Subcutaneous adipose tissue (tissue), 4 donors: ENCODE results near the gene DHX29. TPM values are rescaled to one million over a fixed set of nuclear protein-coding genes. Genes with fewer than 3 reads are reported as not detected.

ENCODE experiments used
- total RNA-seq, 4 donors: library from RNA; depleted of rRNA; stranded (reverse); fragments of >200 nt; gene quantifications; one replicate each; pipeline ENCODE4 v1.1.0, GENCODE V29; 2016
- TF ChIP-seq, protein P1 (sequence below): fragments of 450-650 bp; IDR thresholded peaks from one replicate; pipeline ENCODE4 v1.5.1; 2016; ENCODE audit warnings: low read depth, mild to moderate bottlenecking, control low read depth, antibody characterized with exemption, moderate library complexity

The DHX29 gene
- total RNA-seq, 4 donors from 2014 or later = 21.3 to 39.5 (median 30.2) TPM

DNA sequence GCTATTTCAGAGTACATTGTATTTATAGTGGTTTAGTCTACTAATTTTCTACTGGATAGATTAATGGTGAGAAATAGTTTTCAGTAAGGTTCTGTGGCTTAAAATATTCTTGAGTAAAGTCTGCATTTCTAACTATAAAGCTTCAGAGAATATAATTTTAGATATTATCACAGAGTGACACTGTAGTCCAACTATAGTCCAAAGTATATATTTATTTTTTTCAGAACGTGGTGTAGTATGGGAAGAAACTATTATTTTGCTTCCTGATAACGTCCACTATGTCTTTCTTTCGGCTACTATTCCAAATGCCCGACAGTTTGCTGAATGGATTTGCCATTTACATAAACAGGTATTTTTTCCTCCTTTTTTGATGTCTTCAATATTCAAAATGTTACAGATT lies 35.6 kb upstream of the DHX29 start:
- TF ChIP-seq, protein P1, sequence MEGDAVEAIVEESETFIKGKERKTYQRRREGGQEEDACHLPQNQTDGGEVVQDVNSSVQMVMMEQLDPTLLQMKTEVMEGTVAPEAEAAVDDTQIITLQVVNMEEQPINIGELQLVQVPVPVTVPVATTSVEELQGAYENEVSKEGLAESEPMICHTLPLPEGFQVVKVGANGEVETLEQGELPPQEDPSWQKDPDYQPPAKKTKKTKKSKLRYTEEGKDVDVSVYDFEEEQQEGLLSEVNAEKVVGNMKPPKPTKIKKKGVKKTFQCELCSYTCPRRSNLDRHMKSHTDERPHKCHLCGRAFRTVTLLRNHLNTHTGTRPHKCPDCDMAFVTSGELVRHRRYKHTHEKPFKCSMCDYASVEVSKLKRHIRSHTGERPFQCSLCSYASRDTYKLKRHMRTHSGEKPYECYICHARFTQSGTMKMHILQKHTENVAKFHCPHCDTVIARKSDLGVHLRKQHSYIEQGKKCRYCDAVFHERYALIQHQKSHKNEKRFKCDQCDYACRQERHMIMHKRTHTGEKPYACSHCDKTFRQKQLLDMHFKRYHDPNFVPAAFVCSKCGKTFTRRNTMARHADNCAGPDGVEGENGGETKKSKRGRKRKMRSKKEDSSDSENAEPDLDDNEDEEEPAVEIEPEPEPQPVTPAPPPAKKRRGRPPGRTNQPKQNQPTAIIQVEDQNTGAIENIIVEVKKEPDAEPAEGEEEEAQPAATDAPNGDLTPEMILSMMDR = no peak

DNA sequence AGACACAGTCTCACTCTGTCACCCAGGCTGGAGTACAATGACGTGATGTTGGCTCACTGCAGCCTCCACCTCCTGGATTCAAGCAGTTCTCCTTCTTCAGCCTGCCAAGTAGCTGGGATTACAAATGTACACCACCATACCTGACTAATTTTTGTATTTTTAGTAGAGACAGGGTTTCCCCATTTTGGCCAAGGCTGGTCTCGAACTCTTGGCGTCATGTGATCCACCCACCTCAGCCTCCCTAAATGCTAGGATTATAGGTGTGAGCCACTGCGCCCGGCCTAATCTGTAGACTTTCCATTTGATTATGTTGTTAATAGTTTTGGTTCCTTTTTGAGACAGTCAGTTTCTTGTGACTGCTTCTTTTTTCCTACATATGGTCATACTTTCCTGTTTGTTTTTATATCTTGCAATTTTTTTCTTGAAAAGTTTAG lies 31.3 kb upstream of the DHX29 start:
- TF ChIP-seq, protein P1 = no peak

DNA sequence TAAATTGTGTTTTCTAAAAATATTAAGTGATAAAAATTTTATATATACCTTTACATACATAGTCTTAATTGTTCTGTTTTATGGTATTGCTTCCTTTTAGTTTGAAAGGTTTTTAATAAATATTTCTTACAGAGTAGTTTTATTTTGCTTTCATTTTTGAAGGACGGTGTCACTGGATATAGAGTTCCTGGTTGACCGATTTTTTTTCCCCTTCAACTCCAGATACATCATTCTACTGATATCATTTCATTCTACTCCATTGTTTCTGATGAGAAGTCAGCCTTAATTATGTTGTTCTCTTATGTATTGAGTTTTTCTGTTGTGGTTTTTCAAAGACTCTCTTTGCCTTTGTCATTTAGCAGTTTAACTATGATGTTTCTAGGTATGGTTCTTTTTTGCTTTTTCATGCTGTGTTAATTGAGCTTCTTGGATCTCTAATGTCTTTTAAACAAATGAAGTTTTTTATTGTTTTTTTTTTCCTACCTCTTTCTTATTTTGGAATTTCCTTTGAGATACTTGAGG lies 30.7 kb upstream of the DHX29 start:
- TF ChIP-seq, protein P1 = no peak

GRCh38 chr5:55333811-55334210 lies 26.3 kb upstream of the DHX29 start:
- TF ChIP-seq, protein P1 = no peak

DNA sequence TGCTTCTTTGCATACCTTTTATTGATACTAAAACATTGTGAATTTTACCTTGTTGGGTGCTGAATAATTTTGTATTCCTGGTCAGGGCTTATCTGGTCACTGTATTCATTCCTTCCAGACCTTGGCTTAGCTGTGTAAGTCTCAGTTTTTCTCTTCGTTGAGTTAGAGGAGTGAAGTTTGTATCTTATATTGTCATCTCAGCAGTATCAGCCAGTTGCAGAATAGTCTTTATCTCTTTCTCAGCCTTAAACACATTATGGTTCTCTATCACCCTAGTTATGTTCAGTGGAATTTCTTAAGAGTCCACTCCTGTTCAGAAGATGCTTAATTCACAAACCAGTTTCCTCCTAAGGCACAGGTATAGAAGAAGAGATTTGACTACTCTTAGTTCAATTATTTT lies 25.5 kb upstream of the DHX29 start:
- TF ChIP-seq, protein P1 = no peak

GRCh38 chr5:55331321-55331720 lies 23.8 kb upstream of the DHX29 start:
- TF ChIP-seq, protein P1 = no peak

GRCh38 chr5:55327281-55327680 lies 19.8 kb upstream of the DHX29 start:
- TF ChIP-seq, protein P1 = no peak
